CD14-positive monocyte (primary cell): ENCODE measurements around the gene IVD. TPM values are rescaled to one million over a fixed set of nuclear protein-coding genes. Genes with fewer than 3 reads are reported as not detected.

Experiments
- DNase-seq, 3 donors: peaks; one replicate each; pipeline ENCODE4 v3.0.0-alpha.2; 2011 to 2022
- H2AFZ ChIP-seq: 2 replicates; pipeline ENCODE4 v1.6.0; 2012; ENCODE audit warnings: mild to moderate bottlenecking, low read depth, low read length, inconsistent platforms; ENCODE audit not compliant: insufficient read depth, poor library complexity, severe bottlenecking
- H3K27ac ChIP-seq, 2 donors: 1 replicate in 1 of 2; 2 replicates in 1 of 2; pipeline ENCODE4 v1.5.1; 2012 to 2013; ENCODE audit warnings: low read length in 2 of 2, control low read depth in 1 of 2, inconsistent platforms in 1 of 2, low read depth in 1 of 2, mild to moderate bottlenecking in 1 of 2
- H3K27me3 ChIP-seq, 2 donors: one replicate each; pipeline versions ENCODE4 v1.6.0 to v1.6.1; 2011 to 2013; ENCODE audit warnings: low read length in 2 of 2; ENCODE audit not compliant: control insufficient read depth in 2 of 2, insufficient read depth in 2 of 2
- H3K36me3 ChIP-seq, 2 donors: replicated peaks in 1 of 2; 1 replicate in 1 of 2; 2 replicates in 1 of 2; pipeline versions ENCODE4 v1.5.1 to v1.6.1; 2012 to 2013; ENCODE audit warnings: low read length in 2 of 2, control low read depth in 1 of 2, inconsistent platforms in 1 of 2, mild to moderate bottlenecking in 1 of 2; ENCODE audit not compliant: insufficient read depth in 2 of 2, control insufficient read depth in 1 of 2
- H3K4me1 ChIP-seq, 2 donors: 1 replicate in 1 of 2; 2 replicates in 1 of 2; pipeline versions ENCODE4 v1.5.1 to v1.6.1; 2012 to 2013; ENCODE audit warnings: low read length in 2 of 2, control low read depth in 1 of 2, inconsistent platforms in 1 of 2, mild to moderate bottlenecking in 1 of 2, moderate library complexity in 1 of 2; ENCODE audit not compliant: insufficient read depth in 2 of 2, control insufficient read depth in 1 of 2
- H3K4me2 ChIP-seq: replicated peaks from 2 replicates; pipeline ENCODE3; 2012; ENCODE audit warnings: low read length, moderate library complexity, mild to moderate bottlenecking; ENCODE audit not compliant: poor library complexity, severe bottlenecking; ENCODE audit errors: extremely low read depth
- H3K4me3 ChIP-seq, 3 experiments: fragments of 200-600 bp in 1 of 3; sonication (generic) in 1 of 3; replicated peaks in 1 of 3; 1 replicate in 2 of 3; 2 replicates in 1 of 3; pipeline ENCODE4 v1.5.1; 2011 to 2013; ENCODE audit warnings: low read length in 3 of 3, mild to moderate bottlenecking in 3 of 3, control low read depth in 2 of 3, low read depth in 2 of 3, inconsistent platforms in 1 of 3, moderate library complexity in 1 of 3
- H3K79me2 ChIP-seq: 2 replicates; pipeline ENCODE4 v1.6.0; 2012; ENCODE audit warnings: mild to moderate bottlenecking, control low read depth, inconsistent platforms, low read length, moderate library complexity; ENCODE audit not compliant: insufficient read depth
- H3K9ac ChIP-seq: 2 replicates; pipeline ENCODE4 v1.6.0; 2017; ENCODE audit warnings: low read length, mild to moderate bottlenecking; ENCODE audit not compliant: insufficient read depth, poor library complexity, severe bottlenecking
- H3K9me3 ChIP-seq, 2 donors: replicated peaks in 1 of 2; 1 replicate in 1 of 2; 2 replicates in 1 of 2; pipeline versions ENCODE4 v1.5.1 to v1.6.1; 2012 to 2013; ENCODE audit warnings: low read length in 2 of 2, control low read depth in 1 of 2; ENCODE audit not compliant: control insufficient read depth in 1 of 2, insufficient read depth in 1 of 2
- H4K20me1 ChIP-seq: 2 replicates; pipeline ENCODE4 v1.6.0; 2012; ENCODE audit warnings: mild to moderate bottlenecking, low read length, control low read depth, moderate library complexity; ENCODE audit not compliant: insufficient read depth
- H3K27ac Mint-ChIP-seq, 7 donors: one replicate each; pipeline ENCODE4 v1.8.0; 2020; ENCODE audit warnings: mild to moderate bottlenecking in 7 of 7, mixed read lengths in 7 of 7, moderate library complexity in 6 of 7, inconsistent platforms in 2 of 7
- H3K27me3 Mint-ChIP-seq, 3 donors: one replicate each; pipeline ENCODE4 v1.8.0; 2021 to 2022; ENCODE audit warnings: low read depth in 3 of 3, mild to moderate bottlenecking in 3 of 3, mixed read lengths in 3 of 3, moderate library complexity in 3 of 3, inconsistent platforms in 1 of 3
- H3K36me3 Mint-ChIP-seq, 2 donors: one replicate each; pipeline ENCODE4 v1.8.0; 2020; ENCODE audit warnings: mixed read lengths in 2 of 2, inconsistent platforms in 1 of 2, mild to moderate bottlenecking in 1 of 2
- H3K4me1 Mint-ChIP-seq: one replicate; pipeline ENCODE4 v1.8.0; 2020; ENCODE audit warnings: mild to moderate bottlenecking, mixed read lengths
- H3K4me3 Mint-ChIP-seq, 2 donors: one replicate each; pipeline ENCODE4 v1.8.0; 2020; ENCODE audit warnings: mild to moderate bottlenecking in 2 of 2, mixed read lengths in 2 of 2, moderate library complexity in 1 of 2
- H3K9me3 Mint-ChIP-seq, 7 donors: one replicate each; pipeline ENCODE4 v1.8.0; 2020 to 2022; ENCODE audit warnings: mixed read lengths in 7 of 7, mild to moderate bottlenecking in 6 of 7, moderate library complexity in 6 of 7, inconsistent platforms in 2 of 7
- WGBS: methylation state at CpG from one replicate; pipeline ENCODE4 v1.1.5; 2013; ENCODE audit warnings: missing lambda C conversion rate; ENCODE audit not compliant: insufficient coverage; 5-methylcytosine and 5-hydroxymethylcytosine counted together
- intact Hi-C, 2 donors: fragments of 100-400 bp; cut with micrococcal nuclease; formaldehyde crosslinking; loops; one replicate each; pipeline versions ENCODE4 v1.15.0 to v1.15.1; 2023
- polyA minus RNA-seq: library from RNA; depleted of rRNA, polyadenylated mRNA; stranded (reverse); fragments of >200 nt; gene quantifications from 2 replicates; pipeline ENCODE4 v1.2.3, GENCODE V29; 2012
- polyA plus RNA-seq, 3 donors: library from polyadenylated mRNA; depleted of rRNA in 1 of 3; unstranded in 2 of 3; stranded (reverse) in 1 of 3; fragments of 300-500 nt in 2 of 3; fragments of >200 nt in 1 of 3; fragmentation: Illumina TruSeq in 2 of 3; gene quantifications; 1 replicate in 2 of 3; 2 replicates in 1 of 3; pipeline ENCODE4 v1.2.3, GENCODE V29; 2012 to 2021
- total RNA-seq, 12 experiments: library from RNA in 1 of 12; stranded (reverse) in 1 of 12; fragments of 120-200 nt in 1 of 12; gene quantifications; one replicate each; pipeline ENCODE4 v1.2.4 and lab custom pipeline; 2013 to 2026; ENCODE audit warnings: mixed read lengths in 6 of 12, inconsistent platforms in 1 of 12
- TF ChIP-seq, protein P1 (sequence below): fragments of 200-600 bp; IDR thresholded peaks from one replicate; pipeline ENCODE4 v1.8.0; 2022; ENCODE audit warnings: antibody characterized with exemption, mild to moderate bottlenecking

Gene IVD
- total RNA-seq (2013): 18.2 TPM
- polyA plus RNA-seq (10 to 100 TPM; 28.6 to 46.3 (median 31.3) TPM), polyA minus RNA-seq (15.8 and 21.0 TPM in 2 replicates), total RNA-seq (lab: John Stamatoyannopoulos, UW) (1.5 to 16.5 (median 10.4) reads per million in 11 experiments)

DNA sequence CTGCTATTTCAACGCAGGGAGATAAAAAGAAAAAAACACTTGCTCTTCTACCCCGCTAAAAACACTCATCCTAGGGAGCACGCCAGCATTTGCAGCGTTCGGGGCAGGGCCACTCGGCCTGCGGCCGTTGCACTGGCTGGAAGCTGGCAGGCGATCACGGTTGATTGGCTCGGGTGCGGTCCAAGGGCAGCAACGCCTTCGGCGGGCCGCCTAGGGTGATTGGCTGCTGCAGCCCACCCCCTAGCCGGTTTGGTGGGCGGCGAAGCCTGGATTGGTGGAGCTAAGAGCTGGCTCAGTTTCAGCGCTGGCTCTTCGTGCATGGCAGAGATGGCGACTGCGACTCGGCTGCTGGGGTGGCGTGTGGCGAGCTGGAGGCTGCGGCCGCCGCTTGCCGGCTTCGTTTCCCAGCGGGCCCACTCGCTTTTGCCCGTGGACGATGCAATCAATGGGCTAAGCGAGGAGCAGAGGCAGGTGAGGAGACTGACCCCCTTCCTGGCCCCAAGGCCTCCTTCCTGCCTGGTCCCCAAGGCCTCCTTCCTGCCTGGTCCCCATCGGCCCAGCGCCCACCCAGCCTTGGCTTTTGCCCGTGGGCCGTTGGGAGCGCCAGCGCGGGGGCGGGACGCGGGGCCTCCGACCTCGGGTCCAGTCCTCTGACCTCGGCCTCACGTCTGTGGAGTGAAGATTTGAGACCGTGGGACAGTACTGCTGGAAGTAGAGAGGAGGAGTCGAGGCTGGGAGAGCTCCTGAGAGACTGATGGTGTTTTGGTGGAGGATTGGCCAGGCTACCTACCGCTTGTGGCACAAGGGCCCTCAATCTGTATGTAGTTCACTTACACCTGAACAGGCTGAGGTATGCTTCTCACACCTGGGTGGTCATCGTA, at the start of gene IVD:
IVD (plus strand) TSS at position 295 of the 881 bp plus-strand sequence; CDS start at position 328, 33 bp downstream.
- intact Hi-C loops: loop anchor here in 1 of 2 donors (5.0 kb wide), 1 partner anchor 38 kb away; no protein-coding TSS in a partner anchor
- TF ChIP-seq, protein P1, sequence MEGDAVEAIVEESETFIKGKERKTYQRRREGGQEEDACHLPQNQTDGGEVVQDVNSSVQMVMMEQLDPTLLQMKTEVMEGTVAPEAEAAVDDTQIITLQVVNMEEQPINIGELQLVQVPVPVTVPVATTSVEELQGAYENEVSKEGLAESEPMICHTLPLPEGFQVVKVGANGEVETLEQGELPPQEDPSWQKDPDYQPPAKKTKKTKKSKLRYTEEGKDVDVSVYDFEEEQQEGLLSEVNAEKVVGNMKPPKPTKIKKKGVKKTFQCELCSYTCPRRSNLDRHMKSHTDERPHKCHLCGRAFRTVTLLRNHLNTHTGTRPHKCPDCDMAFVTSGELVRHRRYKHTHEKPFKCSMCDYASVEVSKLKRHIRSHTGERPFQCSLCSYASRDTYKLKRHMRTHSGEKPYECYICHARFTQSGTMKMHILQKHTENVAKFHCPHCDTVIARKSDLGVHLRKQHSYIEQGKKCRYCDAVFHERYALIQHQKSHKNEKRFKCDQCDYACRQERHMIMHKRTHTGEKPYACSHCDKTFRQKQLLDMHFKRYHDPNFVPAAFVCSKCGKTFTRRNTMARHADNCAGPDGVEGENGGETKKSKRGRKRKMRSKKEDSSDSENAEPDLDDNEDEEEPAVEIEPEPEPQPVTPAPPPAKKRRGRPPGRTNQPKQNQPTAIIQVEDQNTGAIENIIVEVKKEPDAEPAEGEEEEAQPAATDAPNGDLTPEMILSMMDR: no peak
- Mint-ChIP-seq H3K27ac (peak within 1 kb of the TSS; percentile 24 to 84 (median 63)), H3K36me3 (peaks cover 23 to 32% of the 10 kb centered on the region in 2 donors), H3K4me1 (peaks cover 43% of the 10 kb centered on the region), H3K27me3 (peaks cover 0 to 2% (median 1%) of the 10 kb centered on the region in 3 donors), H3K9me3 (no peaks in the 10 kb centered on the region), H3K4me3 (peak within 1 kb of the TSS; percentile 91 to 94)
- H3K9ac ChIP-seq: peak within 1 kb of the TSS; percentile 82
- peak within 1 kb of the TSS; percentile 84 for H3K4me2 ChIP-seq
- H3K9me3 ChIP-seq: no peaks in the 10 kb centered on the region
- H3K36me3 ChIP-seq: peaks cover 14 to 27% of the 10 kb centered on the region in 2 donors
- 0% methylated on average over 48 of the region's 54 CpGs for WGBS
- peak within 1 kb of the TSS in 1 of 2 donors; percentile 83 for H3K27ac ChIP-seq
- H3K4me3 ChIP-seq: peak within 1 kb of the TSS; percentile 58 to 86 (median 65)
- H3K27me3 ChIP-seq: no peaks in the 10 kb centered on the region
- H3K79me2 ChIP-seq: peaks cover 37% of the 10 kb centered on the region
- H4K20me1 ChIP-seq: no peaks in the 10 kb centered on the region
- peak within 1 kb of the TSS; percentile 95 for H2AFZ ChIP-seq
- DNase-seq: peak; percentile 81 to 86 (median 85)
- peaks cover 33 to 42% of the 10 kb centered on the region in 2 donors for H3K4me1 ChIP-seq

DNA sequence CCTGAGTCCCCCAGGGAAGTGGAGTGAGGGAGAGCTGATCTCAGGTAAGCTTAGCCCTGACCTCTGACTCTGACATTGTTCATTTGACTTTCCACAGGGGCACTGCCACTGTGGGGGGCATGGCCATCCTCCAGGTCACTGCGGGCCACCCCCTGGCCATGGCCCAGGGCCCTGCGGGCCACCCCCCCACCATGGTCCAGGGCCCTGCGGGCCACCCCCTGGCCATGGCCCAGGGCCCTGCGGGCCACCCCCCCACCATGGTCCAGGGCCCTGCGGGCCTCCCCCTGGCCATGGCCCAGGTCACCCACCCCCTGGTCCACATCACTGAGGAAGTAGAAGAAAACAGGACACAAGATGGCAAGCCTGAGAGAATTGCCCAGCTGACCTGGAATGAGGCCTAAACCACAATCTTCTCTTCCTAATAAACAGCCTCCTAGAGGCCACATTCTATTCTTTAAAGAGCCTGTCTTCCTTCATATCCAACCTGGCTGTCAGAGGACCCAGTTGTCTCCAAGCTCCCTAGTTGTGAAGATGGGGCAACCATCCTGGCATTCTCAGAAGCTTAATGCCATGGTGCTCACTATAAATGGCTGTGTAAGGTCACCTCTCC, 49.5 kb upstream of the IVD start:
- intact Hi-C loops: no loop called here
- Histone ChIP-seq H3K4me2 (no peak overlapping the region), H2AFZ (no peak overlapping the region), H4K20me1 (peaks cover 11% of the 10 kb centered on the region), H3K9ac (no peak overlapping the region), H3K9me3 (no peaks in the 10 kb centered on the region), H3K36me3 (no peaks in the 10 kb centered on the region), H3K4me1 (peaks cover 14 to 19% of the 10 kb centered on the region in 2 donors), H3K79me2 (no peaks in the 10 kb centered on the region), H3K27ac (no peak overlapping the region), H3K4me3 (no peak overlapping the region), H3K27me3 (peaks cover 0 to 10% of the 10 kb centered on the region in 2 donors)
- TF ChIP-seq, protein P1: no peak
- Mint-ChIP-seq H3K9me3 (no peaks in the 10 kb centered on the region), H3K4me1 (peaks cover 15% of the 10 kb centered on the region), H3K4me3 (no peak overlapping the region), H3K27ac (no peak overlapping the region), H3K36me3 (peaks cover 8 to 9% of the 10 kb centered on the region in 2 donors), H3K27me3 (peaks cover 7 to 19% (median 16%) of the 10 kb centered on the region in 3 donors)
- WGBS: 100% methylated on average over 1 of the region's 5 CpGs
- no peak for DNase-seq
